ENCODE measurements around the gene EPG5. TPM values are rescaled to one million over a fixed set of nuclear protein-coding genes. Genes with fewer than 3 reads are reported as not detected.
A peak's percentile ranks its signal among the peaks of the same experiment; 100 is the strongest.

Gene EPG5
- total RNA-seq, 1 donor from 2014 or later, result 10.5 TPM

DNA sequence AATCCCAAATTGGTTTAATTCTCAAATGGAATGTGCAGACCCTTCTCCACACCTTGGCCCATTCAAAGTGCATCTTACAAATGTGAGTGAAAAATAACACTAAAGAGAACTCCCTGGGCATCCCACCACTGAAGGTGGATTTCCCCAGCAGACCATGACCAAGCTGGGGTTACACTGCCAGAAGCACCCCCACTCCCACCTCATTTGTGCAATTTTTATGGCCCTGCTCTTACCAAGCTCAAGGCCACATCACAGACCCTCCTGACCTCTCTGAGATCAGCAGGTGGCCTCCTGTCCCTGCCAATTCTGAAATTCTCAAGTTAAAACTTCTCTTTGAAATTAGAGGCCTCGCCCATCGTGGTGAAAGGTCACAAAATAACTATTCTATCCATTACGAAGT is 120.0 kb downstream of the EPG5 start:
- TF ChIP-seq, protein P1, sequence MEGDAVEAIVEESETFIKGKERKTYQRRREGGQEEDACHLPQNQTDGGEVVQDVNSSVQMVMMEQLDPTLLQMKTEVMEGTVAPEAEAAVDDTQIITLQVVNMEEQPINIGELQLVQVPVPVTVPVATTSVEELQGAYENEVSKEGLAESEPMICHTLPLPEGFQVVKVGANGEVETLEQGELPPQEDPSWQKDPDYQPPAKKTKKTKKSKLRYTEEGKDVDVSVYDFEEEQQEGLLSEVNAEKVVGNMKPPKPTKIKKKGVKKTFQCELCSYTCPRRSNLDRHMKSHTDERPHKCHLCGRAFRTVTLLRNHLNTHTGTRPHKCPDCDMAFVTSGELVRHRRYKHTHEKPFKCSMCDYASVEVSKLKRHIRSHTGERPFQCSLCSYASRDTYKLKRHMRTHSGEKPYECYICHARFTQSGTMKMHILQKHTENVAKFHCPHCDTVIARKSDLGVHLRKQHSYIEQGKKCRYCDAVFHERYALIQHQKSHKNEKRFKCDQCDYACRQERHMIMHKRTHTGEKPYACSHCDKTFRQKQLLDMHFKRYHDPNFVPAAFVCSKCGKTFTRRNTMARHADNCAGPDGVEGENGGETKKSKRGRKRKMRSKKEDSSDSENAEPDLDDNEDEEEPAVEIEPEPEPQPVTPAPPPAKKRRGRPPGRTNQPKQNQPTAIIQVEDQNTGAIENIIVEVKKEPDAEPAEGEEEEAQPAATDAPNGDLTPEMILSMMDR (IDR thresholded peaks at IDR 0.05; ENCODE audit: insufficient read depth, low read length, severe bottlenecking), result no peak
- no peak for FAIRE-seq
- Histone ChIP-seq H3K36me3 (ENCODE audit: control insufficient read depth, insufficient read depth, low read length) (peaks cover 2% of the 10 kb centered on the region), H3K27me3 (ENCODE audit: control insufficient read depth, insufficient read depth, low read length) (no peaks in the 10 kb centered on the region), H3K4me3 (ENCODE audit: low read depth, low read length) (no peak overlapping the region)
- DNase-seq (ENCODE audit: low read depth), result no peak

DNA sequence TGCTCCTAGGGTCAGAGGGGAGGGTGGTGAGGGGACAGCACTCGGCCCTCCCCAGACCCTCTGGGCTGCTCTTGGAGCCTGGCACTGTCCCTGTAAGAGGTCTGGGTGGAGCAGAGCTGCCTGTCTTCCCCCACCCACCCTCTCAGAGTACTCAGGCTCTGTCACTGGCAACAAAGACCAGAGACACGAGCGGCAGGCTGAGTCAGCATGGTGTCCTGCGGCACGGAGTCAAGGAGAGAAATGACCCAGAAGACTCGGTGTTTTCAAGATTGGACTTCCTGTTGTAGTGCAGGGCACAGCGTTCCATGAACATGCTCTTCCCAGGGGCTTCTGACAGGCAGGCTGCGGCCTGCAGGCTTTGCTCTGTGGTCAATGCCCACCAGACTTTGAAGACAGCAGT is 121.7 kb downstream of the EPG5 start:
- H3K36me3 ChIP-seq (ENCODE audit: control insufficient read depth, insufficient read depth, low read length), result peaks cover 2% of the 10 kb centered on the region
- H3K27me3 ChIP-seq (ENCODE audit: control insufficient read depth, insufficient read depth, low read length), result no peaks in the 10 kb centered on the region
- H3K4me3 ChIP-seq (ENCODE audit: low read depth, low read length), result no peak overlapping the region
- DNase-seq (ENCODE audit: low read depth) (no peak), FAIRE-seq (no peak)
- TF ChIP-seq, protein P1 (IDR thresholded peaks at IDR 0.05; ENCODE audit: insufficient read depth, low read length, severe bottlenecking), result no peak

DNA sequence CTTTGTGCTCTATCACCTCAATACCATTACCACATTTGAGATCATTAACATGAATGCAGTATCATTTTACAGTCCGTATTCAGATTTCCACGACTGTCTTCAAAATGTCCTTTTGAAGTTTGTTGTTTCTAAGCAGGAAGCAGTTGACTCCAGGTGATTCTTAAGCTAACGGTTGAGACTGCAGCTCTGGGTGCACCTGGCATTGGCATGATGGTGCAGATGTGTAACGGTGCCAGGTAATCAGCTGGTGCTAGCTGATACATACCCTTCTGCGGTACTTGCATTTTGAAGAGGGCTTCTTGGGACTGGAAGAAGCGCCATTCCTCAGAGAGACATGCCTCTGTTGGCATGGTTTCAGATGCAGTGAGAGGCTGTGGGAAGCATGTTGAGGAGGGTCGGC is 122.2 kb downstream of the EPG5 start:
- H3K36me3 ChIP-seq (ENCODE audit: control insufficient read depth, insufficient read depth, low read length), result peaks cover 2% of the 10 kb centered on the region

DNA sequence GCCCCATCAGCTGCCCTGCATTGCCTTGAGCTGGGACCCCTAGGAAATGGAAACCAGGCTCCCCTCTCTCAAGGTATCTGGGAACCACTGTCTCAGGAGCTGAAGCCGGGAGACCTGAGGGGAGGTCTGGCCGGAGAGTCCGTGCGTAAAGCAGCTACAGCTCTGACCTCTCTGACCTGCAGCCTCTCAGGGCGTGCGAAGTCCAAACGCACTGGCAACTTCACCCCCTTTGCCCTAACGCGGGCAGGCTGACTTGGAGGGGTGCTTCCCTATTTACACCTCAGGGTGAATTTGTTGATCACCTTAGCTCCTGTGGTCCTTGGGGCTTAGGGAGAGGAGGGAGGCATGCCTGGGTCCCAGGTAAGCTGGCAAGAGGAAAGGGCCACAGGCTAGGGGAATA is 124.1 kb downstream of the EPG5 start:
- H3K36me3 ChIP-seq (ENCODE audit: control insufficient read depth, insufficient read depth, low read length), result no peaks in the 10 kb centered on the region
- FAIRE-seq (no peak), DNase-seq (ENCODE audit: low read depth) (no peak)
- peaks cover 5% of the 10 kb centered on the region for H3K27me3 ChIP-seq (ENCODE audit: control insufficient read depth, insufficient read depth, low read length)
- H3K4me3 ChIP-seq (ENCODE audit: low read depth, low read length), result no peak overlapping the region
- TF ChIP-seq, protein P1 (IDR thresholded peaks at IDR 0.05; ENCODE audit: insufficient read depth, low read length, severe bottlenecking), result no peak

More for the DNA sequence above, 122.2 kb downstream of the EPG5 start:
- TF ChIP-seq, protein P1 (IDR thresholded peaks at IDR 0.05; ENCODE audit: insufficient read depth, low read length, severe bottlenecking), result no peak
- FAIRE-seq, result peak; percentile 28
- DNase-seq (ENCODE audit: low read depth), result no peak
- no peak overlapping the region for H3K4me3 ChIP-seq (ENCODE audit: low read depth, low read length)
- no peaks in the 10 kb centered on the region for H3K27me3 ChIP-seq (ENCODE audit: control insufficient read depth, insufficient read depth, low read length)

DNA sequence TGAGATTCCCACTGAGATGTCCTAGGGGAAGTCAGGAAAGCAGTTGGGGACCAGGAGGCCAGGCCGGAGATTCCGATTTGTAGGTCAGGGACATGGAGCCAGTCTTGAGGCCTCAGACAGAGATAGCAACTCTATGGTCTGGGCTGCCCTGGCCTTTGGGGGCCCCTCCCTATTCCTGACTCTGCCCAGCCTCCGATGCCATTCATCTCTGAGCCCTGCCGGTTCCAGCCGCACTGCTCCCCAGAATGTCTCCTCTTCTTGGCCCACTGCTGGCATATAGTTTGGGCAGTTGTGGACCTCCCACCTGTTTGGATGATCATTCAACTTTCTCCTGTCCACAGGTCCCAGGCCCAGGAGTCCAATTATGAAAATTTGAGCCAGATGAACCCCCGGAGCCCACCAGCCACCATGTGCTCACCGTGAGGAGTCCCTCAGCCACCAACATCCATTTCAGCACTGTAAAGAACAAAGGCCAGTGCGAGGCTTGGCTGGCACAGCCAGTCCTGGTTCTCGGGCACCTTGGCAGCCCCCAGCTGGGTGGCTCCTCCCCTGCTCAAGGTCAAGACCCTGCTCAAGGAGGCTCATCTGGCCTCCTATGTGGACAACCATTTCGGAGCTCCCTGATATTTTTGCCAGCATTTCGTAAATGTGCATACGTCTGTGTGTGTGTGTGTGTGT is 125.2 kb downstream of the EPG5 start:
- DNase-seq (ENCODE audit: low read depth) (no peak), FAIRE-seq (no peak)
- TF ChIP-seq, protein P1 (IDR thresholded peaks at IDR 0.05; ENCODE audit: insufficient read depth, low read length, severe bottlenecking), result no peak
- Histone ChIP-seq H3K36me3 (ENCODE audit: control insufficient read depth, insufficient read depth, low read length) (no peaks in the 10 kb centered on the region), H3K27me3 (ENCODE audit: control insufficient read depth, insufficient read depth, low read length) (peaks cover 6% of the 10 kb centered on the region), H3K4me3 (ENCODE audit: low read depth, low read length) (no peak overlapping the region)
